Measurements from ENCODE around the gene ARL2BP.

- TF ChIP-seq CTCF (IDR thresholded peaks at IDR 0.05): peak; percentile 88 to 99 (median 98)
- TF ChIP-seq POLR2A (IDR thresholded peaks at IDR 0.05): peak in 1 of 4 donors; percentile 80
These were observed 55.5 kb downstream of the ARL2BP start for GRCh38 chr16:57300387-57301125.

Measured in esophagus squamous epithelium (tissue), 4 donors.